Chondrocyte (in vitro differentiated cells): ENCODE data around the gene KAZN. TPM values are rescaled to one million over a fixed set of nuclear protein-coding genes. Genes with fewer than 3 reads are reported as not detected.
"Not testable (repeated sequence)": the region's sequence is repeated elsewhere in the genome, so short reads cannot be mapped to it uniquely, and the experiment has no call there.

ENCODE experiments used
- DNase-seq: peaks from one replicate; pipeline ENCODE4 v3.0.0; 2021; ENCODE audit warnings: mixed read lengths, low spot score
- H3K27ac Mint-ChIP-seq: one replicate; pipeline ENCODE4 v1.8.0; 2021; ENCODE audit warnings: mild to moderate bottlenecking, moderate library complexity, mixed read lengths; ENCODE audit not compliant: unreplicated experiment
- H3K27me3 Mint-ChIP-seq: 2 replicates; pipeline ENCODE4 v1.8.0; 2021; ENCODE audit warnings: low read depth, mixed read lengths
- H3K36me3 Mint-ChIP-seq: 2 replicates; pipeline ENCODE4 v1.8.0; 2021; ENCODE audit warnings: low read depth, mixed read lengths
- H3K4me1 Mint-ChIP-seq: 2 replicates; pipeline ENCODE4 v1.8.0; 2021; ENCODE audit warnings: low read depth, mild to moderate bottlenecking, mixed read lengths
- H3K4me3 Mint-ChIP-seq: one replicate; pipeline ENCODE4 v1.8.0; 2021; ENCODE audit warnings: mild to moderate bottlenecking, moderate library complexity, mixed read lengths; ENCODE audit not compliant: unreplicated experiment
- H3K9me3 Mint-ChIP-seq: 2 replicates; pipeline ENCODE4 v1.8.0; 2021; ENCODE audit warnings: low read depth, mixed read lengths
- total RNA-seq: library from RNA; stranded (reverse); gene quantifications from 3 replicates; pipeline ENCODE4 v1.2.1, GENCODE V29; 2021
- TF ChIP-seq, protein P1 (sequence below): fragments of 200-600 bp; sonication (generic); IDR thresholded peaks from 2 replicates; pipeline ENCODE4 v1.5.0; 2021; ENCODE audit warnings: antibody characterized with exemption, mild to moderate bottlenecking, moderate library complexity

Gene KAZN
- total RNA-seq, 1 donor from 2014 or later: 29.6 TPM

DNA sequence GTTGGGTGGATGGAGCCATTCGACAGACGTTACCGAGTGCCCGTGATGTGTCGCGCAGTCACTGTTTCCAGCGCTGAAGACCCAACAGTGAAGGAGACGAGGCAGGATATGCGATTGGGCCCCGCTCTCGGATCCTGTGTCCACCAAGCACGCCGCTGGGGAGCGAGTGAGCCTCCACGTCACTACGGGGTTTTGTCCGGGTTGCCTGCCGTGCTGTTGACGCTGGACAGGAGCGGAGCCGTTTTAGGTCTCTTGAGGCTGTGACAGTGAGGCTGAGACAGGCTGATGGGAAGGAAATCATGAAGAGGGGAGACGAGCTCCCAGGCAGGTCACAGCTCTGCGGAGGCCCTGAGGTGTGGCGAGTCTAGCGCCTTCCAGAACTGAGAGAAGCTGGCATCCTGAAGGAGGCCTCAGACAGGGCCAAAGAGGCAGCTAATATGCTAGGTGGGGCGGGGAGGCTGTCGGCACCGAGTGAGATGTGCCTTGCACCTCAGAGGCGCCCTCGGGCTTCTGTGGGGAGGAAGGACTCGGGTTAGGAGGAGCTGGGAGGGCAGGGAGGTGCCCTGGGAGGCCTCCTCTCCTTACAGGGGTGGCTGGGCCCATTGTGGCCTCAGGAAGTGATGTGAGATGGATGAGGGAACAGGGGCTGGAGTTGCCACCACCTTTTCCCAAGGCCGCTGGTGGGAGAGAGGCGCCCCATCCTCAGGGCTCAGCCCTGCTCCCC, 359.1 kb downstream of the KAZN start:
- H3K27ac Mint-ChIP-seq: no peak overlapping the region

DNA sequence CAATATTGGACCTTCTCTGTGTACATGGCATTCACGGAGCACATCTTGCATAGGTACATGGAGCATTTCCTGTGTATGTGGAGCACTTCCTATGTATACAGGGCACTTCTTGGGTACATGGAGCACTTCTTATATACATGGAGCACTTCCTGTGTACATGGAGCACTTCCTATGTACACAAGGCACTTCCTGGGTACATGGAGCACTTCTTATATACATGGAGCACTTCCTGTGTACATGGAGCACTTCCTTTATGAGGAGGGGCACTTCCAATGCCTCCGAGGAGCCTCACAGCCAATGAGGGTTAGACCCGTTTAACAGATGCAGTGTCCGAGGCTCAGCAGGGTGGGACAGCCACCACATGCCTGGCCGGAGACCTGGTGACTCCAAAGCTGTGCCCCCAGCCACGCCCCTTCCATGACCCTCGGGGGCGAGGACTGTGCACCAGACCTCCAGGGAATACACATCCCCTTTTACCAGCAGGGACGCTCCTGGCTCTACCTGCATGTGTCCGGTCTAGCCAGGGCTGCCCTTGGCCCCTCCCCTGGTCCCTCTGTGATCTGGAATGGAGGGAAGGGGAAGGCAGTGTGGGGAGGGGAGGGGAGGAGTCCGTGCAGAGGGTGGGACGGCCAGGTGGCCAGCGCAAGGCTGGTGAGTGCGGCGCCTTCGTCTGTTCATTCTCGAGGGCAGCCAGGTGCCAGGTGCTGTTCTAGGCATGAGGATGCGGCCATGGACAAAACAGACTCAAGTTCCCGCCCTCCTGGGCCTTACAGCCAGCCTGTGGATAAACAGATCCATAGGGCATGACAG, 360.0 kb downstream of the KAZN start:
- H3K9me3 Mint-ChIP-seq: no peaks in the 10 kb centered on the region
- H3K36me3 Mint-ChIP-seq: peaks cover 16% of the 10 kb centered on the region

More for the DNA sequence above, 359.1 kb downstream of the KAZN start:
- TF ChIP-seq, protein P1, sequence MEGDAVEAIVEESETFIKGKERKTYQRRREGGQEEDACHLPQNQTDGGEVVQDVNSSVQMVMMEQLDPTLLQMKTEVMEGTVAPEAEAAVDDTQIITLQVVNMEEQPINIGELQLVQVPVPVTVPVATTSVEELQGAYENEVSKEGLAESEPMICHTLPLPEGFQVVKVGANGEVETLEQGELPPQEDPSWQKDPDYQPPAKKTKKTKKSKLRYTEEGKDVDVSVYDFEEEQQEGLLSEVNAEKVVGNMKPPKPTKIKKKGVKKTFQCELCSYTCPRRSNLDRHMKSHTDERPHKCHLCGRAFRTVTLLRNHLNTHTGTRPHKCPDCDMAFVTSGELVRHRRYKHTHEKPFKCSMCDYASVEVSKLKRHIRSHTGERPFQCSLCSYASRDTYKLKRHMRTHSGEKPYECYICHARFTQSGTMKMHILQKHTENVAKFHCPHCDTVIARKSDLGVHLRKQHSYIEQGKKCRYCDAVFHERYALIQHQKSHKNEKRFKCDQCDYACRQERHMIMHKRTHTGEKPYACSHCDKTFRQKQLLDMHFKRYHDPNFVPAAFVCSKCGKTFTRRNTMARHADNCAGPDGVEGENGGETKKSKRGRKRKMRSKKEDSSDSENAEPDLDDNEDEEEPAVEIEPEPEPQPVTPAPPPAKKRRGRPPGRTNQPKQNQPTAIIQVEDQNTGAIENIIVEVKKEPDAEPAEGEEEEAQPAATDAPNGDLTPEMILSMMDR: no peak
- Mint-ChIP-seq H3K4me1 (peaks cover 8% of the 10 kb centered on the region), H3K9me3 (no peaks in the 10 kb centered on the region), H3K27me3 (no peaks in the 10 kb centered on the region), H3K4me3 (no peak overlapping the region), H3K36me3 (peaks cover 14% of the 10 kb centered on the region)
- no peak for DNase-seq

DNA sequence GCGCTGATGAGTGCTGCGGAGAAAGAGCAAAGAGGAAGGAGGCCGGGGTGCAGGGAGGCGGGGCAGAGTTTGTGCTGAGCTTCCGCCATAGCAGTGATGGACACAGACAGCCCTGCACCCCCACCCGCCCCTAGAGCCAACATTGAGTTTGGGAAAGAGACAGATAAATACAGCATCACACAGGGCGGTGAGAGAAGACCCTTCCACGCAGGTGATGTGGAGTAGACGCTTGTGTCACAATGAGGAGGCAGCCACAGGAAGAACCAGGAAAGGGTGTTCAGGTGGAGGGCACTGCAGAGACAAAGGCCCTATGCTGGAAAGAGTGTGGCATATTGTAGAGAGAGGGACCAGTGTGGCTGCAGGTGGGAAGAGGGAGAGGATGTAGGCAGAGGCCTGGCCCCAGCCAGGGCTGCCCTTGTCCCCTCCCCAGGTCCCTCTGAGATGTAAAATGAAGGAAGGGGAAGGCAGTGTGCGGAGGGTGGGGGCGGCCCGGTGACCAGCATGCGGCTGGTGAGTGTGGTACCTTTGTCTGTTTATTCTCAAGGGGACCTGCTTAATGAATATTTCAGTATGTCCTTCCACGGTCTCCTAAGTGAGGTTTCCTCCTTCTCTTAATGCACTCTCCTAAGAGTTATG, 360.7 kb downstream of the KAZN start:
- Mint-ChIP-seq H3K27me3 (no peaks in the 10 kb centered on the region), H3K4me3 (no peak overlapping the region), H3K4me1 (no peaks in the 10 kb centered on the region), H3K9me3 (peaks cover 3% of the 10 kb centered on the region), H3K27ac (no peak overlapping the region), H3K36me3 (peaks cover 20% of the 10 kb centered on the region)
- DNase-seq: no peak
- TF ChIP-seq, protein P1: no peak

More for the DNA sequence above, 360.0 kb downstream of the KAZN start:
- Mint-ChIP-seq H3K27me3 (no peaks in the 10 kb centered on the region), H3K4me3 (no peak overlapping the region), H3K27ac (no peak overlapping the region), H3K4me1 (no peaks in the 10 kb centered on the region)
- TF ChIP-seq, protein P1: no peak
- DNase-seq: no peak

DNA sequence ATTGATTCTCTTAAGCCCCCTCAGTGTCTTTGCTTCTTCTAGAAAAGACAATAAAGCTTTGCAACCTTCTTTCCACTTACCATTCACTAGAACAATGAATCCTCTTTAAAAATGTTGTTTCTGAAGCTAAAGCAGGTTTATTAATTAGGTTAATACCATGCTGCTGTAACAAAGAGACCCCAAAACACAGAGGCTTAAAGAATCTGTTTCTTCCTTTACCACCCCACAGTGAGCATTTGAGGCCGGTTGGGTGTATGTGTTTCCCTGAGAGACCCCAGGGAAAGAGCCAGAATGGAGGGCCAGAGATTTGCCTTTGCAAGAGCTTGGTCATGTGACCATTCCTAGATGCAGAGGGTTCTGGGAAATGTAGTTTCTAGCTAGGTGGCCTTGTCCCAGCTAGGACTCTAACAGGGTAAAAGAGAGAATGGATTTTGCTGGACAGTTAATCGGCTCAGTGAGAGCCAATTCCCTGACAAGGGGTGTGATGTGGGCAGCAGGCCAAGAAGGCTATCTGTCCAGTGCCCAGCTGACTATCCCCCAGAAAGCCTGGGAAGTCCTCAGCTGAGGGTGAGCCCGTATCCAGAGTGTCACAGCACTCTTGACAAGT, 363.3 kb downstream of the KAZN start:
- Mint-ChIP-seq H3K4me1 (no peaks in the 10 kb centered on the region), H3K4me3 (no peak overlapping the region), H3K36me3 (peaks cover 19% of the 10 kb centered on the region), H3K27me3 (no peaks in the 10 kb centered on the region), H3K27ac (no peak overlapping the region), H3K9me3 (peaks cover 3% of the 10 kb centered on the region)
- DNase-seq: no peak
- TF ChIP-seq, protein P1: no peak

GRCh38 chr1:14962407-14962806, 363.9 kb downstream of the KAZN start:
- DNase-seq: no peak
- peaks cover 3% of the 10 kb centered on the region for H3K9me3 Mint-ChIP-seq
- H3K36me3 Mint-ChIP-seq: peaks cover 21% of the 10 kb centered on the region
- TF ChIP-seq, protein P1: no peak
- H3K4me1 Mint-ChIP-seq: no peaks in the 10 kb centered on the region
- no peak overlapping the region for H3K27ac Mint-ChIP-seq
- no peak overlapping the region for H3K4me3 Mint-ChIP-seq
- no peaks in the 10 kb centered on the region for H3K27me3 Mint-ChIP-seq

DNA sequence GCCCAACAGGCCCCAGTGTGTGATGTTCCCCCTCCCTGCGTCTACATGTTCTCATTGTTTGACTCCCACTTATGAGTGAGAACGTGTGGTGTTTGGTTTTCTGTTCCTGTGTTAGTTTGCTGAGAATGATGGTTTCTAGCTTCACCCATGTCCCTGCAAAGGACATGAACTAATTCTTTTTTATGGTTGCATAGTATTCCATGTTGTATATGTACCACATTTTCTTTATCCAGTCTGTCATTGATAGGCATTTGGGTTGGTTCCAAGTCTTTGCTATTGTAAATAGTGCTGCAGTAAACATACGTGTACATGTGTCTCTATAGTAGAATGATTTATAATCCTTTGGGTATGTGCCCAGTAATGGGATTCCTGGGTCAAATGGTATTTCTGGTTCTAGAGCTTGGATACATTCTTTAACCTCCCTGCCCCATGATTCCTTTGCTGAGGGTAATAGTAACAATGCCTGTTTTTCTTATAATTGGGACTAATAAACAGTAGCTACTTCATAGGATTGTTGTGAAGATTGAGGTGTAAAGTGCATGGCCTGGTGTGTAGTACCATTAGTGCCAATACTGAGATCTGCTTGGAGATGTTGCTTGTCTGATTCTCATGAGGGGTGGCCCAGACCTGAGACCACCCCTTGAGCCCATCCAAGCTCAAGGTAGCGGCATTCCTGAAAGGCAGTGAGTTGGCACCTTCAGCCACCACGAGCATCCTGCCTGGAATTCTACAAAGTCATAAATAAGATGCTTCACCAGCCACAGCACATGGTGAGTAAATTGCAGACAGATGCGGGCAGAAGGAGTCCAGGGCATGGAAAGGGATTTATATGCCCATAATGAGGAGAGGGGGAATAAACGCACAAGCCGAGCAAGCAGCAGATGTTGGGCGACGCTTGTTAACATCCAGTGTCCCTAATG, 365.6 kb downstream of the KAZN start:
- DNase-seq, H3K4me3 Mint-ChIP-seq, H3K9me3 Mint-ChIP-seq, H3K27me3 Mint-ChIP-seq: not testable (repeated sequence)
- Mint-ChIP-seq H3K4me1 (peaks cover 12% of the 10 kb centered on the region), H3K27ac (peak overlapping the region; percentile 8), H3K36me3 (peaks cover 21% of the 10 kb centered on the region)
